AG20443 (cell line): ENCODE data around the gene CMTR1.
"Not testable (repeated sequence)": the region's sequence is repeated elsewhere in the genome, so short reads cannot be mapped to it uniquely, and the experiment has no call there.

ENCODE experiments used
- DNase-seq: peaks from one replicate; pipeline ENCODE4 v3.0.0; 2012; ENCODE audit warnings: low spot score, mixed read lengths

Gene CMTR1

GRCh38 chr6:37433657-37434271 is 743 bp downstream of the CMTR1 start:
- DNase-seq, result peak; percentile 34

- no peak for DNase-seq
Observed at GRCh38 chr6:37435373-37435772, 2.4 kb downstream of the CMTR1 start.

- no peak for DNase-seq
Observed at GRCh38 chr6:37435816-37436215, 2.8 kb downstream of the CMTR1 start.

GRCh38 chr6:37438930-37439329 is 5.9 kb downstream of the CMTR1 start:
- DNase-seq, result no peak

GRCh38 chr6:37441651-37442050 is 8.6 kb downstream of the CMTR1 start:
- no peak for DNase-seq

GRCh38 chr6:37442416-37443215 is 9.6 kb downstream of the CMTR1 start:
- DNase-seq, result no peak

GRCh38 chr6:37443216-37443542 is 10.2 kb downstream of the CMTR1 start:
- not testable (repeated sequence) for DNase-seq

GRCh38 chr6:37449984-37450383 is 17.0 kb downstream of the CMTR1 start:
- no peak for DNase-seq

- no peak for DNase-seq
Observed at GRCh38 chr6:37451441-37452193, 18.6 kb downstream of the CMTR1 start.

GRCh38 chr6:37452522-37452921 is 19.5 kb downstream of the CMTR1 start:
- no peak for DNase-seq

- peak; percentile 83 for DNase-seq
Observed at GRCh38 chr6:37454420-37455140, 21.6 kb downstream of the CMTR1 start.

- DNase-seq, result peak; percentile 84
Observed at GRCh38 chr6:37456126-37456525, 23.1 kb downstream of the CMTR1 start.

GRCh38 chr6:37456816-37457560 is 24.0 kb downstream of the CMTR1 start:
- DNase-seq, result peak; percentile 95

- no peak for DNase-seq
Observed at GRCh38 chr6:37459981-37460800, 27.2 kb downstream of the CMTR1 start.

GRCh38 chr6:37460805-37461204 is 27.8 kb downstream of the CMTR1 start:
- no peak for DNase-seq

GRCh38 chr6:37463110-37463509 is 30.1 kb downstream of the CMTR1 start:
- DNase-seq, result no peak

- DNase-seq, result no peak
Observed at GRCh38 chr6:37467718-37468117, 34.7 kb downstream of the CMTR1 start.

- DNase-seq, result no peak
Observed at GRCh38 chr6:37473364-37474095, 40.5 kb downstream of the CMTR1 start.

- DNase-seq, result no peak
Observed at GRCh38 chr6:37474316-37474715, 41.3 kb downstream of the CMTR1 start.

- DNase-seq, result no peak
Observed at GRCh38 chr6:37477191-37477590, 44.2 kb downstream of the CMTR1 start.
